Measurements from ENCODE around the gene GADL1.

The GADL1 gene

DNA sequence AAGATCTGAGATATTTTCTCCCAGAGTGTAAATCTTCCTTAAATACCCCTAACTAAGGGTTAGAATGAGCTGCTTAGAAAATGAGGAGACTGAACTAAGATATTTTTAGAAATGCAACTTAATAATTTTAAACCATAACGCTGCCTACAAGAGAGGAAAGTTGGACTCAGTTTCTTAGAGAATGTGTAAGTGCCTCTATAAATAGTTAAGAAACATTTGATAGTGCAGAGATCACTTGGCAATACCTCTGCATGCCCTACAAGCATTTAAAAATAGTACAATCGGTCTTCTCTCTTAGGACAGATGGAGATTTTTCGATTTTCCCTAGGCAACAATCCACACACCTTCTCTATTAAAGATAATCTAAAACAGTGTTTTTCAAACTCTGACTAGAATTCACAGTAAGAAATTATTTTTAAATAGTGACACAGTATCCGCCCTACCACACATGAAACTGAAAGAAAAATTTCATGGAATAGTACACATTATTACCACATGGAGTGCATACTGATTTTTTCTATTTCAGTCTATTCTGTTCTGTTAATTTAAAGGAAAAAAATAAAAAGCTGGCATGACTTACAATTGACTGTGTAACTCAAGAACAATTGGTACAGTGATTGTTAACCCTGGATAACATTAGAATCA is 83.2 kb downstream of the GADL1 start:
- no peak for DNase-seq (ENCODE audit: low spot score)

DNA sequence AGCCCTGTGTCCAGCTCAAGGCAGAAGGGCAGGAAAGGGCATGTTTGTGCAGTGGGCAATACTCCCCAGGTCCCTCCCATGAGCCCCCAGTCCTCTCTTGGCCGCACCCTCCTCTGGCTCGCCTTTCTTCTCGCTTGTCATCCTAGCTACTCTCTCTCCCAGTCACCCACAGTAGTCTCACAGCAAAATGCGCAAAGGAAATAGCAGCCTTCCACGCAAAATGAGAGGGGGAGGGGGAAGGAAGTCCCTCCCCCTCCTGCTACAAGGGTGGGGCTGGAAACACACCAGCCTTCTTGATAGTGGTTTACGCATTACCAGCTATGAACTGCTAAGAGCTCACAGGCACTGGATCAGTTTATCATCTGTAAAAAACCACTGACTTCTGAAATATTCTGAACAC is 83.8 kb downstream of the GADL1 start:
- no peak for DNase-seq (ENCODE audit: low spot score)

DNA sequence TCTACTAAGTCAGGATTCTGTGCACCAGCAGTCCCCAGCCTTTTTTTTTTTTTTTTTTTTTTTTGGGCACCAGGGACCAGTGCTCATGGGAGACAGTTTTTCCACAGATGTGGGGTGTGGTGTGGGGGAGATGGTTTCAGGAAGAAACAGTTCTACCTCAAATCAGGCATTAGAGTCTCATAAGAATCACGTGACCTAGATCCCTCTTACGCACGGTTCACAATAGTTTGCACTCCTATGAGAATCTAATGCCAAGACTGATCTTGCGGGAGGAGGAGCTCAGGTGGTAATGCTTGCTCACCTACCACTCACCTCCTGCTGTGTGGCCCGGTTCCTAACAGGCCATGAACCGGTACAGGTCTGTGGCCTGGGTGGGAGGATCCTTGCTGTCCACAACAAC is 88.8 kb downstream of the GADL1 start:
- no peak for DNase-seq (ENCODE audit: low spot score)

DNA sequence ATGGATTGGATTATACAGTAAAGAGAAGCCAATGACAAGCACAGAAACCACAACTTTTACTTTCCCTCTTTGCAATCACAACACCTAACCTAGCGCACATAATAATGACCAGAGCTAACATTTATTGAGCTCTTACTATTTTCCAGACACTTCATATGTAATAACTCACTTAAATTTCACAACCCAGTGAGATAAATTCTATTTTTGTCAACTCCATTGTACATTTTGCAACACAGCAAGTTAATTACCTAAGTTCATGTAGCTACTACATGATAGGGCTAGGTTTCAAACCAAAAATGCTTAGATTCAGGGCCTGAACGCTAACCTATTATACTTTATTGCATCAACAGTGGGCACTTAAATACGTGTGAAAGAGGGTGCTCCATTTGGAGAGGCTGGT is 89.5 kb downstream of the GADL1 start:
- no peak for DNase-seq (ENCODE audit: low spot score)

DNA sequence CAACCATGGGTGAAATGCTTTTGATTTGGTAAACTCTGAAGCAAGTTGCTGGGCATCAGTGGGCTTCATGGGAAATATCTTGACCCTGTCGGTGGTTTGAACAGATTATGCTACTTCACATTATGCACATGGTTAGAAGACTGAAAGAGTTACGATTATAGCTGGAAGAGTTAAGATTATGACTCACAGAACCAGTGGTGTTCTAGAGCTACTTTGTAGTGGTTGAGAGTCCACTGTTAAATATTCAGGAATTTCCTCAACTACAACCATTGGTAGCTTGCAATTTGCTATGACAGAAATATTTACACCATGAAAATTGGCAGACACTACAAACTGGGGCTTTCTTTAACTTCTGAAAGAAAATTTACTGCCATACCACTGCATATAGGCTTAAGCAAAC is 99.3 kb downstream of the GADL1 start:
- no peak for DNase-seq (ENCODE audit: low spot score)

DNA sequence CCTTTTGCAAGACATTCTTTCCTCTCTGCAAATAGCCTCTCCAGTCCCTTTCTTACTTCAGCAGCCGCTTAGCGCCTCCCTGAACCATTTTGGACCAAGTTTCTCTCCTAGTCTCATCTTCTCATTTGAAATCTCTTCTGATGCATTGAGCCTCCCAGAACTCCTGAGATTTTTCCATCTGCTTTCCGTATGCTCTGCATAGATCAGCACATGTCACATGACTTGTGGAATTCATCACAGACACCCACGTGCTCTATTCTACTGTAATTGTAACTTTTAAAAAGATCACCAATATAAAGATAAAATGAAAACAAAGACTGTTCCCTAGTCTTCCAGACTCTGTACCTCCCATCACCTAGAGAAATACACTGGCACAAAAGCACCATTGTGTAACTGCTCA is 100.7 kb downstream of the GADL1 start:
- no peak for DNase-seq (ENCODE audit: low spot score)

DNA sequence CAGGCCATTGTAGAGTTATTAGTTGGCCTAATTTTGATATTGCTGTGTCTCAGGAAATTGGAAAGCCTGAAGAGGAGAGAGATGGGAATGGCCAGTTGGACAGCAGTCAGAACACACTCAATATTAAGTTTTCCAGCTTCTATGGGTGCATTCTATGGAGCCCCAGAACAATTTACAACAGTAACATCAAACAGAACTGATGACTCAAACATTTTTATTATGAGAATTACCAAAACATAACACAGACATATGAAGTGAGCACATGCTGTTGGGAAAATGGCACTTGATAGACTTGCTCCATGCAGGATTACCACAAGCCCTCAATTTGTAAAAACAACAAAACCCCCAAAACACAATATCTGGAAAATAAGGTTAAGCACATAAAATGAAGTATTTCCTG is 104.3 kb downstream of the GADL1 start:
- no peak for DNase-seq (ENCODE audit: low spot score)

DNA sequence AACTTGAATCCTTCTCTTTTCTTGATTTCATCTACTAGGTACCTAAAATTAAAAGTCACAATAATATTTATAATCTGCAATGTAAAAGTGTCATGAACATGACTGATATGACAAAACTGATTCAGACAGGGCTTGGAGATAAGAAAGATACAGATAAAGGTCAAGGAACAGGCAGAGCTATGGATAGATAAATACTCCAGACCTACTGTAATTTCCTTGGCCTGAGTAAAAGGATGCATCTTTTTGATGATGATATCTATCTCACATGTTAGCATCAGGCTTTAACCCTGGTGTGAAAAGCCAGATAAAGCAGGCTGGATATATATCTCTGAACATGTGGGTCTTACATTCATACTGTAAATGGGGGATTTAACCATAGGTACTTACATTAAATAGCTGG is 108.1 kb downstream of the GADL1 start:
- no peak for DNase-seq (ENCODE audit: low spot score)

DNA sequence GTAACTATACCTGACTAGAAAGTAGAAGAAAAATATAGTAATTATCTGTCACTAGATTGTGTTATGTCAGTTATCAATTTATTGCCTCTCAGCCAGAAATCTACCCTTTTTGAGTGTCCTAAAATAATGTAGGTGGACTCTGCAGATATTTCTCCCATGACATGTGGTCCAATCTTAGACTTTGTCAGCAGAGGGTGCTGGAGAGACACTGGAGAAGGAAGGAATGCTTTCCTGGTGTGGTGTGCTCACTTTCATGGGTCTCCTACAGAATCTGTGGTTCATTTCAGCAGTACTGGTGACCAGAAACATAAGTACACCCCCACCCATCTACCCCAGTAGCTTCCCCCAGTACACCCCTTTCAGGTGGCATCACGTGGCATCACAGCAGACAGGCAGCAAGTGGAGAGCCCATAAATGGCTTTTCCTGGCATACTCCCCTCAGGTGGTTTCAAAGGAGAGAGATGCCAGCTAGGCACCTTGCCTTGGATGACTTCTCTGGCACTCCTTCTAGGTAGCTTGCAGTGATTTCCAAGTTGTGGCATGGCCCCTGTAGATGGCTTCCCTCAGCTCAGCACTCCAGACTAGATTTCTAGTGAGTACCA is 114.7 kb downstream of the GADL1 start:
- peak; percentile 32 for DNase-seq (ENCODE audit: low spot score)

DNA sequence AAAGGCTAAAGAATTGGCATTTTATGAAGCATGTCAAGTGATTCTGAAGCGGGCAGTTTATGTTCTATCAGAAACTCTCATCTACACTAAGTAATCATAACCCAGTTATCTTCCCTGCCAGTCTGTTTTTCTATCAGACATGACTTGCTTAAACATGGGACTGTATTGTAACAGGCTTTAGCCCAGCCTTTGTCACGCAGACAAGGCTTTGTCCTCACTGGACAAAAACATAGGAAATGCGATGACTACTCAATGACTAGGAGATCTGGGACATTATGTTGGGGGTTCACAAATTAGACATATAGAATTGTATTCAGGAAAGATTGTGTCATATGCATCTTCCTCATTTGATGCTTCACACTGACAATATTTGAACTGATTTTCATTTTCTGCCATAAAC is 115.5 kb downstream of the GADL1 start:
- DNase-seq (ENCODE audit: low spot score) = no peak

DNA sequence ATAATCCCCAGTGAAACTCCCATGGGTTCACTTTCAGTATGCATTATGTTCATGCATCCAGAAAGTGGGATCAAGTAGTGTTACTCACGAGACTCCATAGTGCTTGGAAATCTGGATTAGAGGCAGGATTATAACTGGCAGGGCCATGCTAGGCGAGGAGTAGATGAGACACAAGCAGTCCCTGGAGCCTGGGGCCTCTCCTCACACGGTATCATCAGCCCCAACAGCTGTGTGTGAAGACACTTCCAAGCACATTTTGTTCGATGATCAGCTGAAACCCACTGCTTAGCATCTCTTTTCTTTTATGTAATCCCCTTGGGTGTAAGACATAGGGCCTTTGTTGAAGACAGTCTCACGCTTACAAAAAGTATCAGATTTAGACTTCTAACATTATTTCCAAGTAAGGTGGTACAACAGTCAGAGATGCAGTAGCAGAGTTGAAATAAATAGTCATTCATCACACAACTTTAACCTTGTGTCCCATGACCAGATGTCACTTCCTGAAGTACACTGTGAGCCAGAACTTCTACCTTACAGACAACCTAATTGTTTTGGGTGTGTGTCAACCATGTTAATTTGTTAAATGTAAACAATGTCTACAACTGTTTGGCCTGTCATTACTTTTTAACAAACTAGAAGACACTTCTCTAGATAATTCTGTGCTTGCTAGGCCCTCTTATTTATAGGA is 116.9 kb downstream of the GADL1 start:
- DNase-seq (ENCODE audit: low spot score) = no peak

DNA sequence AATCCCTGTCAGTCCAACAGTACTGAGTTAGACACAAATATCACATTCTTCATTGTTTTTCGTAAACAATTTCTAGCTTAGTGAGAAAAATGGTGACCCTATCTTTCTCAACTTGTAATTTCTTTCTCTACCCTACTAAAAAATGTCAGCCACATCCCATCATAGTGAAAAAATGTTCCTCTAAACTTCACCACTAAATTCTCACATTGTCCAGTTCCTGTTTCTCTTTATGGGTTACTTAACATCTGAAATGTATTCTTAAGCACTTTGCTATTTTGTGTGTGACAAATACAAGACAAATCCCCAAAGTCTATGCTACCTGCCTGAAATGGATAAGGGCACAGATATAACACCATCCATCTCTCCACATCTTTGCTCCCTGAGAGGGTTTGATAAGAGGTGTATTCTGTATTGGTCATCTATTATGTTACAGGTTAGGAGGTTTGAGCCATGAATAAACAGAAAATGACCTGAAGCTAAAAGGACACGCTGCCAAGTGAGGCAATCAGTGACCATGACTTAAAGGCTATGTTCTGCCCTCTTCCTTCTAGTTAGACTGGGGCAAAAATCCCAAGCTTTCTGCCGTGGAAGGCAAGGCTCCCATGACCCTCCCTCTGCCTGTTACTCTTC is 118.2 kb downstream of the GADL1 start:
- no peak for DNase-seq (ENCODE audit: low spot score)

DNA sequence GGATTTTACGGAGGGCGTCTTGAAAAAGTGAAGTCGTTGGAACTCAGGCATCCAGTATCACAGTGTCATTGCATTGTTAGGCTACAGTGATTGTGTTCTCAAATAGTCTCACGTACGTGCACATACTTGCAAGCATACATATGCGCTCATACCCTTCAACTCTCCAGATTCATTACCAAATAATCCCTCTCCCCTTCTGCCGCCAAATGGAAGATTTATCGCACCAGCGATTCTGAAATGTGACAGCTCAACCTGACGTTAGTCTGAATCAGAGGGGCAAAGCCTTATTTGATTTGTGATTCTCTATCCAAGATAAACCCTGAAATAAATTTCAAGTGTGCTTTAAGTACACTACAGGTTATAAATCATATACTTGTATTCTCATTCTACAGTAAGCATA is 119.4 kb downstream of the GADL1 start:
- no peak for DNase-seq (ENCODE audit: low spot score)

DNA sequence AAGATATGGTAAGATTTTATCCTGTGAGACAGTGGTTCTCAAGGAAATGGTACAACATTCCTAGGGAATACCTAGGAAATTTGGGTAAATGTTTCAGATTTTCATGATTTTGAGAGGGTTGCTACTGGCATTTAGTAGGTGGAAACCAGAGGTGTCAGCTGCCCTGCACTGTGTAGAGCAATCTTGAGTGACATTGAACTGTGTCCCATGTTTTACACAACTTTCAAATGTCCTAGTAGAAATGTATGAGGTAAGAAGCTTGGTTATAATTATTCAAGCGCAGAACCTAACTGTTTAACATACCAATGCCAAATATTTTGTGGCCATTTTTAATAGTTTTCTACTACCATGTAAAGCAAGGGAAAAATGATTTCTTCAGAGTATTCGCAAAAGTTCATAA is 120.4 kb downstream of the GADL1 start:
- no peak for DNase-seq (ENCODE audit: low spot score)

DNA sequence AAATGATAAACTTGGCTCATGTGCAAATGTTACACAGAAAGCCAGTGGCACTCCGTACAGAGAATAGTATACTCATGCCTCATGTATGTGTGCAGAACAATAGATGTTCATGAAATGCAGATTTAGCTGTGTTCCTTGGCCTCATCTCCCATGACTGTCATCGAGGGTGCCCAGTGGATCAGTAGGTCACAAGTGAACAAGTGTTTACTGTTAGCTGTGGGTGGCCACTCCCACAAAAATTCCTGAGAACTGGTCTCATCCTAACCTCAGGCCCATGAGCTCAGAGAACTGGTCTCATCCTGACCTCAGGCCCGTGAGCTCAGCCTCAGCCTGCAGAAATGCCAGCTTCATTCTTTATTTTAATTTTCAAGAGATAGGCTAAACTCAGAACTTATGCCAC is 124.1 kb downstream of the GADL1 start:
- DNase-seq (ENCODE audit: low spot score) = peak; percentile 59

DNA sequence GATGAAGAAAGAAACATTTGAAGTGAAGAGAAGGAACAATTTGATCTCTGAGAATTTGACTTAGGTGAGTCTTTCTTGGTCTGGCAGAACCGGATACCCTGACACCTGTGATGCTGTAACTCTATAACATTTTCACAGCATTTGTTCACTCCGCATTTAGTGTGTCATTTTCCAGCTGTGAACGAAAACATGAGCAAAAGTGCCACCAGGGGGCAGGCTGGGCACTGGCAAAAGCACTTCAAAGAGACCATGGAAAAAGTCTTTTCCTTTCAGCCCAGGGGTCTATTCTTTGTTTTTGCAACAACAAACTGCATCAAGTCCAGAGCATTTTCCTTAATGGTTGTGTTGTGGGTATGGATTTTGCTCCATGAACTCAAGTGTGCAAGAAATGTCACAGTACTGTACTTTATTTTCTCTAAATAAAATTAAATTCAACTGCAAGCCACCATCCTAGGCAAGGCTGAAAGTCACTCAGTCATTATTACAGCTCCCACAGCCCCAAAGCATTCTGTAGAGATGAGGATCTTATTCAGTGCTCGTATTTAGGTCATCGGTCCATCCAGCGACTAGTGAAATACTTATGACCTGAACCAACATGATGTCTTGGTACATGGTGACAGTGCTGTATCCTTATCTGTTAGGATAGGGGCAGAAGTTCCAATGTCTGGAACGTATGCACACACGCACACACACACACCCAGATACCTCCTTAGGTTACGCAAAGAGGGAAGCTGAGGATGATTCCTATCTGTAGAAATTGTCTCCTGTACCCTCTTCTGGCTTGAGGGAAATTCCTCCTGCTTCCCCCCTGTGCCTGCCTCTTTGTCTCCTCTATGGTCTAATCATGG is 125.5 kb downstream of the GADL1 start:
- DNase-seq (ENCODE audit: low spot score) = peak; percentile 55

DNA sequence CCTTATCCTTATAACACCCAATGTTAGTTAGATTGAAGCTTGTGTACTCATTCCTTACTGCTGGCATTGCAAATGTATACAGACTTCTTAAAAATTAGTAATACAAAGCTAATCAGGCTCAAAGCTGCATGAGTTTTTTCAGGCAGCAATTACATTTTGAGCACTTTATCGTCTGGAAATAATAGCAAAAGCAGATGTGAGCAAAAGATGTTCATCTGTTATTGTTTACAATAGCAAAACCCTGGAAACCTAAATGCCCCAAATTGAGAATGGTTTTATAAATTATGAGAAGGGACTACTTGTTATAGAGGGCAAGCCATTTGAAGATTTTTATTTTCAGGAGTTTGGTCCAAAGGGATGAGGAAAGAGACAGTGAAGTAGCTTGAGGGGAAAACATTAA is 126.4 kb downstream of the GADL1 start:
- DNase-seq (ENCODE audit: low spot score) = no peak

DNA sequence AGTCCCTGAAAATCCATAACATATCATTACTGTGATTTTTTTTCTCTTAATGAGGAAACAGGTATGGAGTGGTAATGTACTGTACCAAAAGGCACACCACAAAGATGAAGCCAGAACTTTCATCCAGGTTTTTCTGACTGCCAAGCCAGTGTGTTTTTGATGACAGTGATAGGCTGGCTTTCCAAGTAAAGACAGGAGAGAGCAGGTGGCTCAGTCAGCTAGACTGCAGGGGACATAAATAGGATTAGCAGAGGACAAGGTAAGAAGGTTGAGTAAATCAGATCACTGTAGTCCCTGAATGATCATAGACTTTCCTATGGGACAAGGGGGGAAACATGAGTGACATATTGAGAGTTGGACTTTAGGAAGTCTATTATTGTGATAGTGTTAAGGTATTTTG is 127.9 kb downstream of the GADL1 start:
- DNase-seq (ENCODE audit: low spot score) = no peak

DNA sequence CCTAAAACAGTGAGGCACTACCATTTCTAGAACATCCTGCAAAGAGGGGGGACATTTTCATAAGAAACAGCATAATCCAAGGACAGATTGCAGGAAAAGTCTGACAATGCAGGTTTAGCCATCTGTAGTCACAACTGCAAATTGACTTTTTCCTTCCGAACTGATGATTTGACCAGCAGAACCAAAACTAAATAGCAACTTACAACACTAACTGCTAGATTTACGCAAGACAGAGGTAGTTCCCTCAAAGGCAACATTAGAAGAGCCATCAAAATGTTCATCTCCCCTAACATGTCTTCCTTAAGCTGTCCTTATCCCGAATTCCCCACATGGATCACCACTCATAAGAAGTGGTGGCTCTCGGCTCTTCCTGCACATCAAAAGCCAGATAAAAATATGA is 129.6 kb downstream of the GADL1 start:
- no peak for DNase-seq (ENCODE audit: low spot score)

DNA sequence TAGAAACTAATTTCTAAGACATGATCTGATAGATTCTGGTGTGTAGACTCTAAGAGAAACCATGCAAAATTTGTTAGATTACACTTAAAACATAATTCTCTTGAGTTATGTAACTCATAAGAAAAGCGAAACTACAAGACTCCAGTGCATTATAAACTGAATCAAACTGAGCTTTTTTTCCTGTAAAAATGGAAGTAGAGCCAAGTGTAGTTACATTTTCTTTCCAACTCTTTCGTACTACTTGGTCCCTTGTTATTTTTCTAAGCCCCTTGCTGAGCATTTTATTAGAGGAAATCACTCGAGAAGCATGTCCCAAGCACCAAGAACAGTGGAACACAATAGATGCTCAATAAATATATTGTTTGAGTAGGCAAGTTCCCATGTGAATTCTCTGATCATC is 130.2 kb downstream of the GADL1 start:
- DNase-seq (ENCODE audit: low spot score) = no peak

DNA sequence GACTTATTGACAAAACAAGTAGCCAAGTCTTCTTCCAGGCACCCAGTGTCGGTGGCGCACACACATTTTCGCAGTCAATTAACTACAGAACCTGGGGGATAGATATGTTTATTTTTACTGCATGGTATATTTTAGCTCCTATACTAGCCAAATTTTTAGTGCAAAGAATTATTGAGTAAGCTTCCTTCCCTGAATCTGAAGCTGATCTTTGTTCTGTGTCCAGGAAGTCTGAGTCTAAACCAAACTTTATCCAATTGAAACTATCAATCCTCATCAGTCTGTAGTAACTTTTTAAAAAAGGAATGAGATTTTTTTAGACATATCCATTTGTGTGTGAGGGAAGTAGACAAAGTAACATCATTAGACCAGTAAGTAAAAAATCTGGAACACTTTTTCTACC is 133.1 kb downstream of the GADL1 start:
- DNase-seq (ENCODE audit: low spot score) = no peak

DNA sequence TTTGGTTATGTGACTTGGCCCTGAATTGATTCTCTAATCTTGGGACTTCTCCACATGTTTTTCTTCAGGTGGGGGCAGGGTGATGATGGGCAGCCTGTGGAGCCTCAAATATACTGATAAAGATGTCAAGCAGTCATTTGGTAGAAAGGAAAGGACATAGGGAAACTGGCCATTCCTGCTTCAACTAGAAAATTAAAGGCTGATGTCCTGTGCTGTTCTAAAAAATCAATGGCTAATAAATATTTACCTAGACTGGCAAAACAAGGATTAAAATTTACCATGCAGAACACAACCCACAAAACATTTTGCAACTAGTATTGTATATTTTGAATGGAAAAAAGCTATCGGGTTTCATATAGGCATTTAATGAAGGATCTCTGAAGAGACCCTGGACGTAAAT is 133.7 kb downstream of the GADL1 start:
- no peak for DNase-seq (ENCODE audit: low spot score)

All from RKO (cell line).